ENCODE data around the gene FAM120A.

FAM120A gene

GRCh38 chr9:93555370-93555769, 103.9 kb downstream of the FAM120A start:
- in situ Hi-C loops (cut with HindIII; ENCODE audit: low pct_ligation_motif_present, low sequenced_read_pairs) = no loop called here
- no peak overlapping the region for H3K27ac ChIP-seq
- no peak for DNase-seq
- no peak for TF ChIP-seq CTCF (IDR thresholded peaks at IDR 0.05; ENCODE audit: low read depth, low read length, missing control alignments)
- peaks cover 59% of the 10 kb centered on the region for H3K36me3 ChIP-seq (replicated peaks)
- no peaks in the 10 kb centered on the region for H3K27me3 ChIP-seq (replicated peaks)
- H3K4me3 ChIP-seq (ENCODE audit: low read depth, low read length) = no peak overlapping the region

GRCh38 chr9:93557366-93558137, 106.1 kb downstream of the FAM120A start:
- H3K36me3 ChIP-seq (replicated peaks) = peaks cover 57% of the 10 kb centered on the region
- no peak for TF ChIP-seq CTCF (IDR thresholded peaks at IDR 0.05; ENCODE audit: low read depth, low read length, missing control alignments)
- H3K27ac ChIP-seq = no peak overlapping the region
- no peak for DNase-seq
- no peaks in the 10 kb centered on the region for H3K27me3 ChIP-seq (replicated peaks)
- no peak overlapping the region for H3K4me3 ChIP-seq (ENCODE audit: low read depth, low read length)
- in situ Hi-C loops (cut with HindIII; ENCODE audit: low pct_ligation_motif_present, low sequenced_read_pairs) = no loop called here

GRCh38 chr9:93558503-93558902, 107.0 kb downstream of the FAM120A start:
- Histone ChIP-seq H3K27ac (no peak overlapping the region), H3K27me3 (replicated peaks) (no peaks in the 10 kb centered on the region), H3K36me3 (replicated peaks) (peaks cover 61% of the 10 kb centered on the region), H3K4me3 (ENCODE audit: low read depth, low read length) (no peak overlapping the region)
- TF ChIP-seq CTCF (IDR thresholded peaks at IDR 0.05; ENCODE audit: low read depth, low read length, missing control alignments) = no peak
- DNase-seq = no peak
- in situ Hi-C loops (cut with HindIII; ENCODE audit: low pct_ligation_motif_present, low sequenced_read_pairs) = no loop called here

- no peak overlapping the region for H3K4me3 ChIP-seq (ENCODE audit: low read depth, low read length)
- no peak overlapping the region for H3K27ac ChIP-seq
- no peak for DNase-seq
- H3K36me3 ChIP-seq (replicated peaks) = peaks cover 61% of the 10 kb centered on the region
- no peaks in the 10 kb centered on the region for H3K27me3 ChIP-seq (replicated peaks)
- in situ Hi-C loops (cut with HindIII; ENCODE audit: low pct_ligation_motif_present, low sequenced_read_pairs) = no loop called here
- TF ChIP-seq CTCF (IDR thresholded peaks at IDR 0.05; ENCODE audit: low read depth, low read length, missing control alignments) = no peak
Observed at GRCh38 chr9:93560991-93561390, 109.5 kb downstream of the FAM120A start.

GRCh38 chr9:93562157-93562556, 110.7 kb downstream of the FAM120A start:
- TF ChIP-seq CTCF (IDR thresholded peaks at IDR 0.05; ENCODE audit: low read depth, low read length, missing control alignments) = no peak
- no peak for DNase-seq
- Histone ChIP-seq H3K27me3 (replicated peaks) (no peaks in the 10 kb centered on the region), H3K4me3 (ENCODE audit: low read depth, low read length) (no peak overlapping the region), H3K36me3 (replicated peaks) (peaks cover 54% of the 10 kb centered on the region), H3K27ac (no peak overlapping the region)
- in situ Hi-C loops (cut with HindIII; ENCODE audit: low pct_ligation_motif_present, low sequenced_read_pairs) = no loop called here

GRCh38 chr9:93565089-93565488, 113.6 kb downstream of the FAM120A start:
- TF ChIP-seq CTCF (IDR thresholded peaks at IDR 0.05; ENCODE audit: low read depth, low read length, missing control alignments) = no peak
- H3K4me3 ChIP-seq (ENCODE audit: low read depth, low read length) = no peak overlapping the region

More at GRCh38 chr9:93565089-93565488, 113.6 kb downstream of the FAM120A start:
- H3K27ac ChIP-seq = no peak overlapping the region
- no peak for DNase-seq
- H3K27me3 ChIP-seq (replicated peaks) = no peaks in the 10 kb centered on the region
- in situ Hi-C loops (cut with HindIII; ENCODE audit: low pct_ligation_motif_present, low sequenced_read_pairs) = no loop called here
- peaks cover 31% of the 10 kb centered on the region for H3K36me3 ChIP-seq (replicated peaks)

Measured in brain microvascular endothelial cell (primary cell).